Measurements from ENCODE around the gene DCAF12.
"Not testable (repeated sequence)": the region's sequence is repeated elsewhere in the genome, so short reads cannot be mapped to it uniquely, and the experiment has no call there.

DCAF12 gene

DNA sequence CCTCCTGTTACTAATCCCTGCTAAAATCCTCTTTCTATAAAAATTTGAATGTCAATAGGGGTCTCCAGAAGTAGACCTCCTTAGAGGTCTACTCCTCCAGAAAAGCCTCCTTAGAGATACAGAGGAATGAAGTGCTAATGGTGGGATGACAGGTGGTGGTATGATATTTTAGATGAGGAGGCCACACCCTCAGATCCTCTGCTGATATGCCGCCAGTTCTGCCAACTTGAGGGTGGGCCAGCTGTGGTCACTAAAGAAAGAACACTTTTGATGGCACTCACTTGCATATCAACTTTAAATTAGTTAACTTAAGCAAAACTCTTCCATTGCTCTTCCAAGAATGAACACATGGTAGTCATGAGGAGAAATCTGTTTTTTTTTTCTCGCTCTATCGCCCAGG, 61.0 kb downstream of the DCAF12 start:
- Mint-ChIP-seq H3K9me3 (no peaks in the 10 kb centered on the region), H3K27ac (no peak overlapping the region), H3K27me3 (no peaks in the 10 kb centered on the region), H3K4me1 (no peaks in the 10 kb centered on the region), H3K4me3 (no peak overlapping the region), H3K36me3 (ENCODE audit: low read depth) (no peaks in the 10 kb centered on the region)
- ATAC-seq (no peak), DNase-seq (no peak)

DNA sequence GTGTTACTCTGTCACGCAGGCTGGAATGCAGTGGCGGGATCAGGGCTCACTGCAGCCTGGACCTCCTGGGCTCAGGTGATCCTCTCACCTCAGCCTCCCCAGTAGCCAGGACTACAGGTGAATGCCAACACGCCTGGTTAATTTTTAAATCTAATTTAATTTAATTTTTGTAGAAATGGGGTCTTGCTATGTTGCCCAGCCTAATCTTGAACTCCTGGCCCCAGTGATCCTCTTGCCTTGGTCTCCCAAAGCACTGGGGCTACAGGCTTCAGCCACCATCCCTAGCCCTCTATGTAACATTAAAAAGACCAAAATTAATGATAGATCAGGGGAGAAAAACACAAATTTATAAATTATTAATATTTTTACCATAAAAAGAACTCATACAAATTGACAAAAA, 66.5 kb downstream of the DCAF12 start:
- H3K4me1 Mint-ChIP-seq, result no peaks in the 10 kb centered on the region
- ATAC-seq (no peak), DNase-seq (no peak)
- no peaks in the 10 kb centered on the region for H3K36me3 Mint-ChIP-seq (ENCODE audit: low read depth)
- H3K9me3 Mint-ChIP-seq, result no peaks in the 10 kb centered on the region
- H3K27me3 Mint-ChIP-seq, result peaks cover 8% of the 10 kb centered on the region
- H3K4me3 Mint-ChIP-seq, result no peak overlapping the region
- H3K27ac Mint-ChIP-seq, result no peak overlapping the region

DNA sequence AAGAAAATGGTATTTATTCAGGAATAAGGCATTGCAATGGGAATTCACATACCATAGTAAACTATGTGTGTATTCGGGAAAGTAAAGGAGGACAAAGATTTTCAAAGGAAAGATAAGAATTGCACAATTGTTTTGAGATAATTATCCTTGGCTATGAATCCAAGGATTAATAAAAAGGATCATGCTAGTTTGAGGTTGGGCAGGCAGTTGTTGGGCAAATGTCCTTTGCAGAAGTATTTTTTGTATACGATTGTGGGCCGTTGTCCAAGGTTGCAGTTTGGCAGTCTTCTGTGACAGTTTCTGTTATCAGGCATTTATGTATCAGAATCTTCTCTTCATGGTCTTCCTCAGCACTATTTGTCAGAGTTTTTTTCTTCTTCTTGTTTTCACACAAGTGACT, 67.2 kb downstream of the DCAF12 start:
- H3K4me1 Mint-ChIP-seq, result no peaks in the 10 kb centered on the region

GRCh38 chr9:34049630-34050384, 76.7 kb downstream of the DCAF12 start:
- DNase-seq (peak; percentile 14), ATAC-seq (no peak)
- H3K36me3 Mint-ChIP-seq (ENCODE audit: low read depth), result peaks cover 10% of the 10 kb centered on the region
- peak overlapping the region; percentile 99 for H3K27ac Mint-ChIP-seq
- peak overlapping the region; percentile 100 for H3K4me3 Mint-ChIP-seq
- no peaks in the 10 kb centered on the region for H3K9me3 Mint-ChIP-seq
- peaks cover 51% of the 10 kb centered on the region for H3K4me1 Mint-ChIP-seq
- peaks cover 5% of the 10 kb centered on the region for H3K27me3 Mint-ChIP-seq

More for the DNA sequence above, 67.2 kb downstream of the DCAF12 start:
- ATAC-seq (no peak), DNase-seq (no peak)
- H3K27me3 Mint-ChIP-seq, result peaks cover 8% of the 10 kb centered on the region
- H3K36me3 Mint-ChIP-seq (ENCODE audit: low read depth), result no peaks in the 10 kb centered on the region
- no peak overlapping the region for H3K4me3 Mint-ChIP-seq
- H3K9me3 Mint-ChIP-seq, result no peaks in the 10 kb centered on the region
- no peak overlapping the region for H3K27ac Mint-ChIP-seq

DNA sequence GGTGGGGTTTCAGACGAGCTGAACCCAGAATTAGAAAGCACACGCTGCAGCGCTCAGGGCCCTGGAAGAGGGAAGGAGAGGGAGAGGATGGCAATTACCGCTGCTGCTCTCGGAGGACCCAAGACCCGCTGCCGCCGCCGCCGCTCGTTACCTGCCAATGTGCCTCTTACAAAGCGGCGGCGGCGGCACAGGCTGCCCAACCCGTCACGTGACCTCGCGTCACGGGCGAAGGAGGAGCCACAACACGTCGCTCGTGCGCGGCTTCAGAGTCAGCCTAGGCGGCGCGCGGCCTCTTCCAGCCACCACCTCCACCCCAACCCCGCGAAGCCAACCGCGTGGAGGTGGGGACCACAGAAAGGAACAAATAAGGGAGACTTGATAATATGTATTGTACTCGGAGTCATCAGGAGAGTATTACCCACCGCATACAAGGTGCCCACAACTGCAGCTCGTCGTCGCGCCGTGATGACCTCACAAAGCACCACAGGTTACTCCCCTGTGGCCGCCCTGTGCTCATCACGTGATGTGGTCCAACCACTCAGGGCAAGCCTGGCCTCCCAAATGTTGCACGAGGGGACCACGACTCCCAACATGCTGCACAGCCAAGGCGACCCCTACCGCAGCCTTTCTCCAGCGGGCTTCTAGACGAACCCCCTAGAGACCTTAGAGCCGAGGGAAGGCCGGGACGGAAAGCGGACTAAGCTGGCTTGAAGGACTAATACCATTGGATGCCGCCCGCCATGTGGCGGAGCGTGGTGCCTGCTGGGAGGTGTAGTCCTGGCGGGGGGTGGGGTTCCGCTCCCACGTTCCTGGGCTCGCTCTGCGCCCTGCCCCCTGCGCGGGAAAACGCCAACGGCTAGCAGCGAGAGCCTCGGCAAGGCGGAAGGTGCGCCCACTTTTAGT, 77.5 kb downstream of the DCAF12 start, which contains the start of gene UBAP2:
Gene UBAP2, minus strand, starts transcription at position 161 of the 903 bp plus-strand sequence. CDS start 31,739 bp downstream, outside the sequence.
- Mint-ChIP-seq H3K27me3 (peaks cover 5% of the 10 kb centered on the region), H3K36me3 (ENCODE audit: low read depth) (peaks cover 10% of the 10 kb centered on the region), H3K4me1 (peaks cover 52% of the 10 kb centered on the region), H3K27ac (peak within 1 kb of the TSS; percentile 99), H3K9me3 (no peaks in the 10 kb centered on the region), H3K4me3 (peak within 1 kb of the TSS; percentile 100)
- peak; percentile 85 for ATAC-seq
- DNase-seq, result peak; percentile 98

DNA sequence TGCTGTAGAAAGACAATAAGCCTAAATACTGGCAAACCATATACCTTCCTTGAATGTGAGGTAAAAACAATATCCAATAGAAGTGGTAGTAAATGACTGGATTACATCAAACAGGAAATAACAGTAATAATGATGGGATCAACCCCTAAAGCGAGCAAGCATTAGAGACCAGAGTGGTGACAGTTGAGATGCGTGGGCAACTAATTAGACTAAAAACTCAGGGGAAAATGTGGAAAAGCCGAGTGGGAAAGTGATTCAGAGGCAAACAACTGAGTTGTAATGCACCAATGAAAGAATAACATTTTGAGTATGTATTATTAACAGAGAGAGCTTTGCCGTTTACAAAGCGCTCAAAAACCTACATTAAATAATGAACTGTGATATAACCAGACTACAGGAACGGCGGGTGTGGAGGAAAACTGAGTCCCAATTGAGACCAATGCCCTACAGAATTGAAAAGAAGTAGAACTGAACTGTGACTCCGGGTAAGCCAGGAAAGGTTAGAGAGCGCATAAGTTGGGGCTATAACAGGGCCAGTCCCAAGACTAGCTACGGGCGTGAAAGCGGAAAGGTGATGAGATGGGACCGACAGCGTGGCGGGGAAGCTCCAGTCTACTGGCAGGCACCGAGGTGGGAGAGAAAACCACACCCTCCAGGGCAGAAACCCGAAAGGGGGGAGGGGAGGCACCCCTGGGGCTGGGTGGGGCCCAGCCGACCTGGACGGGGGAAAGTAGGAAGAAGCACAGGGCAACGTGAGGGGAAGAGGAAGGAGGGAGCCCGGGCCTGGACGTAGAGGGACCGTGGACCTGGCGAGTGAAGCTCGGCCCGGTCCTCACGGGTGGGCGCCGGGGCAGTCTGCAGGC, 78.4 kb downstream of the DCAF12 start:
- peaks cover 48% of the 10 kb centered on the region for H3K4me1 Mint-ChIP-seq
- peak overlapping the region; percentile 100 for H3K4me3 Mint-ChIP-seq
- peaks cover 13% of the 10 kb centered on the region for H3K36me3 Mint-ChIP-seq (ENCODE audit: low read depth)
- ATAC-seq (peak; percentile 41), DNase-seq (peak; percentile 71)
- H3K27ac Mint-ChIP-seq, result peak overlapping the region; percentile 99
- H3K27me3 Mint-ChIP-seq, result peaks cover 5% of the 10 kb centered on the region
- H3K9me3 Mint-ChIP-seq, result no peaks in the 10 kb centered on the region

GRCh38 chr9:34046784-34047379, 79.6 kb downstream of the DCAF12 start:
- ATAC-seq (no peak), DNase-seq (no peak)
- H3K4me3 Mint-ChIP-seq, result peak overlapping the region; percentile 100
- H3K27me3 Mint-ChIP-seq, result peaks cover 5% of the 10 kb centered on the region
- no peaks in the 10 kb centered on the region for H3K9me3 Mint-ChIP-seq
- H3K36me3 Mint-ChIP-seq (ENCODE audit: low read depth), result peaks cover 16% of the 10 kb centered on the region
- H3K27ac Mint-ChIP-seq, result peak overlapping the region; percentile 99
- H3K4me1 Mint-ChIP-seq, result peaks cover 43% of the 10 kb centered on the region

- Mint-ChIP-seq H3K4me3 (peak overlapping the region; percentile 100), H3K36me3 (ENCODE audit: low read depth) (peaks cover 18% of the 10 kb centered on the region), H3K4me1 (peaks cover 43% of the 10 kb centered on the region), H3K9me3 (no peaks in the 10 kb centered on the region), H3K27me3 (peaks cover 5% of the 10 kb centered on the region), H3K27ac (no peak overlapping the region)
- DNase-seq (no peak), ATAC-seq (no peak)
Observed at GRCh38 chr9:34045903-34046302, 80.6 kb downstream of the DCAF12 start.

DNA sequence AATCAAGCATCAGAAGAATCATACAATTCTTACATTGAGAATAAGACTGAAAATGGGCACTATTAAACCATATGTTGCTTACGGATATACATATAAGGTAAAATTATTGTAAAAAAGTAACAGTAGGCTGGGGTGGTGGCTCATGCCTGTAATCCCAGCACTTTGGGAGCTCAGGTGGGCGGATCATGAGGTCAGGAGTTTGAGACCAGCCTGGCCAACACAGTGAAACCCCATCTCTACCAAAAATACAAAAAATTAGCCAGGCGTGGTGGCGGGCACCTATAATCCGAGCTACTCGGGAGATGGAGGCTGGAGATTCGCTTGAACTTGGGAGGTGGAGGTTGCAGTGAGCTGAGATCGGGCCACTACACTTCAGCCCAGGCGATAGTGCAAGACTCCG, 84.4 kb downstream of the DCAF12 start:
- H3K4me3 Mint-ChIP-seq, H3K27ac Mint-ChIP-seq, H3K9me3 Mint-ChIP-seq, ATAC-seq, H3K27me3 Mint-ChIP-seq, DNase-seq: not testable (repeated sequence)
- Mint-ChIP-seq H3K4me1 (peaks cover 15% of the 10 kb centered on the region), H3K36me3 (ENCODE audit: low read depth) (peaks cover 26% of the 10 kb centered on the region)

GRCh38 chr9:34038851-34039250, 87.6 kb downstream of the DCAF12 start:
- H3K27me3 Mint-ChIP-seq, ATAC-seq, H3K9me3 Mint-ChIP-seq: not testable (repeated sequence)

GRCh38 chr9:34037626-34038025, 88.9 kb downstream of the DCAF12 start:
- no peak overlapping the region for H3K4me3 Mint-ChIP-seq
- H3K4me1 Mint-ChIP-seq, result no peaks in the 10 kb centered on the region
- H3K27me3 Mint-ChIP-seq, result no peaks in the 10 kb centered on the region
- H3K9me3 Mint-ChIP-seq, result no peaks in the 10 kb centered on the region
- no peak for DNase-seq
- no peak overlapping the region for H3K27ac Mint-ChIP-seq
- ATAC-seq, result no peak
- peaks cover 29% of the 10 kb centered on the region for H3K36me3 Mint-ChIP-seq (ENCODE audit: low read depth)

More at GRCh38 chr9:34038851-34039250, 87.6 kb downstream of the DCAF12 start:
- peaks cover 30% of the 10 kb centered on the region for H3K36me3 Mint-ChIP-seq (ENCODE audit: low read depth)
- H3K27ac Mint-ChIP-seq, DNase-seq, H3K4me1 Mint-ChIP-seq, H3K4me3 Mint-ChIP-seq: not testable (repeated sequence)

DNA sequence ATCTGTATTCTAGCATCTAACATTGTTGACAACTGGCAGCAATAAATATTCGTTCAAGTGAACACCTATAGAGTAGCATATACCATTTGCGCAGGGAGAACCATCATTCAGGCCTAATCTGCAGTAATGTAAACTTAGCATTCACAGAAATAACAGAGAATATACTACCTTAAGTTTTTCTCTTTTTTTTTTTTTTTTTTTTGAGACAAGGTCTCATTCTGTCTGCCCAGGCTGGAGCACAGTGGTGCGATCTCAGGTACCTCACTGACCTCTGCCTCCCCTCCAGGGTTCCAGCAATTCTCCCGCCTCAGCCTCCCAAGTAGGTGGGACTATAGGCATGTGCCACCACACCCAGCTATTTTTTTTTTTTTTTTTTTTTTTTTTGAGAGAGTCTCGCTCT, 89.9 kb downstream of the DCAF12 start:
- H3K9me3 Mint-ChIP-seq, result no peaks in the 10 kb centered on the region

More for the DNA sequence above, 89.9 kb downstream of the DCAF12 start:
- Mint-ChIP-seq H3K4me1 (no peaks in the 10 kb centered on the region), H3K4me3 (no peak overlapping the region), H3K27ac (no peak overlapping the region), H3K27me3 (no peaks in the 10 kb centered on the region), H3K36me3 (ENCODE audit: low read depth) (peaks cover 32% of the 10 kb centered on the region)
- ATAC-seq (no peak), DNase-seq (no peak)

Measured in activated naive CD8-positive, alpha-beta T cell treated with anti-CD3 and anti-CD28 coated beads, Interleukin-2, amount 50 U/mL, for 24 hours (primary cell).